ENCODE results near the gene CSNK1G2.

The CSNK1G2 gene

DNA sequence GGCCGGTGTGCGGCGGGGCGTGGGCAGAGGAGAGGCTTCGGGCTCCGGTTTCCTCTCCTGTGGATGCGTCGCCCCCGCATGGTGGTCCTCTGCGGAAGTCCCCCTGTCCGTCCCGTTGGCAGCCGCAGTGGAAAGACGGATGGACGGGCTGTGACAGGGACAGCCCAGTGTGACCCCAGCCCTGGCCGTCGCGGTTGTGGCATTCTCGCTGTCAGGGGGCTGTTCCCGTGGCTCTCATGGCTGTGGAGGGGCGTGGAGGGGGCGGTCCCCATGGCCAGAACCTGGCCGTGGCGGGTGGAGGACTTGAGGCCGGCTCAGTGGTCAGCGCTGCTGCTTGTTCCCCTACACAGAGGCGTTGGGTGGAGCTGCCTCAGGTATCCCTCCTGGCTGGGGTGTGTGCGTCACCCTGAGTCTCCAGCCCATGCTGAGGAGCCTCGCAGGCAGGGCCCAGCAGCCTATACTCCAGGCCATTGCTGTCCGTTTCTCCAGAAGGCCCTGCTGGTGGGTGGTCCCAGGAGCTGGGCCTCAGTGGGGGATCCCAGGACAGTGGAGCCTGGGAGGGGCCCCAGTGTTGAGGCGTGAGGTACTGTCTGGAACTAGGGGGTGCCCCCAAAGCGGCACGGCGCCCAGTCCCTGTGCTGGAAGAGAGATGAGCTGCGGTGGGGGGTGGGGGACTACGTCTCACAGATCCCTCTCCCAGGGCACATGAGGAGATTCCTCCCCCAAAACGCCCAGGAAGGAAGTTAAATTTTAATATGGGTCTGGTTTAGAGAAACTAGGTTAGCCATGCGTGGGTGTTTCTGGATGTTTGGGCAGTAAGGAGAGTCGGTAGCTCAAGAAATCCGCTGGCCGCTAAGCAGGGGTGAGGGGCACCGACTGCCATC lies 20.3 kb downstream of the CSNK1G2 start:
- Histone ChIP-seq H3K4me2 (ENCODE audit: low read depth, low read length) (no peak overlapping the region), H3K9me3 (replicated peaks; ENCODE audit: insufficient read depth, low read length) (no peaks in the 10 kb centered on the region), H3K9ac (ENCODE audit: low read length) (no peak overlapping the region), H3K4me3 (ENCODE audit: low read length) (no peak overlapping the region), H3K36me3 (replicated peaks; ENCODE audit: insufficient read depth, low read length) (no peaks in the 10 kb centered on the region), H4K20me1 (ENCODE audit: insufficient read depth, low read length) (no peaks in the 10 kb centered on the region), H3F3A (ENCODE audit: insufficient read depth, low read length) (no peaks in the 10 kb centered on the region), H3K27ac (ENCODE audit: low read length) (no peak overlapping the region), H3K79me2 (ENCODE audit: low read length) (peaks cover 79% of the 10 kb centered on the region), H3K9me2 (replicated peaks; ENCODE audit: insufficient read depth, low read length) (no peaks in the 10 kb centered on the region), H3K4me1 (ENCODE audit: low read length) (no peaks in the 10 kb centered on the region), H3K27me3 (replicated peaks; ENCODE audit: insufficient read depth, low read length) (no peaks in the 10 kb centered on the region), H2AFZ (ENCODE audit: low read length) (no peak overlapping the region)
- DNase-seq, result no peak
- TF ChIP-seq EZH2 (optimal IDR thresholded peaks at IDR 0.05; ENCODE audit: low read depth, low read length), result no peak
- TF ChIP-seq EZH2phosphoT487 (IDR thresholded peaks at IDR 0.05; ENCODE audit: low read length), result no peak
- TF ChIP-seq, protein P1, sequence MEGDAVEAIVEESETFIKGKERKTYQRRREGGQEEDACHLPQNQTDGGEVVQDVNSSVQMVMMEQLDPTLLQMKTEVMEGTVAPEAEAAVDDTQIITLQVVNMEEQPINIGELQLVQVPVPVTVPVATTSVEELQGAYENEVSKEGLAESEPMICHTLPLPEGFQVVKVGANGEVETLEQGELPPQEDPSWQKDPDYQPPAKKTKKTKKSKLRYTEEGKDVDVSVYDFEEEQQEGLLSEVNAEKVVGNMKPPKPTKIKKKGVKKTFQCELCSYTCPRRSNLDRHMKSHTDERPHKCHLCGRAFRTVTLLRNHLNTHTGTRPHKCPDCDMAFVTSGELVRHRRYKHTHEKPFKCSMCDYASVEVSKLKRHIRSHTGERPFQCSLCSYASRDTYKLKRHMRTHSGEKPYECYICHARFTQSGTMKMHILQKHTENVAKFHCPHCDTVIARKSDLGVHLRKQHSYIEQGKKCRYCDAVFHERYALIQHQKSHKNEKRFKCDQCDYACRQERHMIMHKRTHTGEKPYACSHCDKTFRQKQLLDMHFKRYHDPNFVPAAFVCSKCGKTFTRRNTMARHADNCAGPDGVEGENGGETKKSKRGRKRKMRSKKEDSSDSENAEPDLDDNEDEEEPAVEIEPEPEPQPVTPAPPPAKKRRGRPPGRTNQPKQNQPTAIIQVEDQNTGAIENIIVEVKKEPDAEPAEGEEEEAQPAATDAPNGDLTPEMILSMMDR (IDR thresholded peaks at IDR 0.05; ENCODE audit: low read length), result no peak

DNA sequence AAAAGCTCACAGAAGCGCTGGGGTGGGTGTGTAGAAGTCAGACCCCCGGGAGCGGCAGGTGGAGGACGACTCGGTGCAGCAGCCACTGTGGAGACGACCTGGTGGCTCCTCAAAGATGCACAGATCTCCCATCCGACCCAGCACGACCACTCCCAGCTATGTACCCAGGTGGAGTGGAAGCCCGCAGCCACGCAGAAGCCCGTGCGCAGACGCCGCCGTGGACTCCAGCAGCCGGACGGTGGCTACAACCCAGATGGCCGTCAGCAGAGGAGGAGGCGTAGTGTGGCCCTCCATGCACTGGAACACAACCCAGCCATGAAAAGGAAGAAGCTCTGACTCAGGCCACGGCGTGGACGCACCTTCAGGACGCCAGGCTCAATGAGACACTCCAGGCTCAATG lies 21.7 kb downstream of the CSNK1G2 start:
- DNase-seq, result no peak
- Histone ChIP-seq H3K9me2 (replicated peaks; ENCODE audit: insufficient read depth, low read length) (no peaks in the 10 kb centered on the region), H3K27me3 (replicated peaks; ENCODE audit: insufficient read depth, low read length) (no peaks in the 10 kb centered on the region), H3K79me2 (ENCODE audit: low read length) (peaks cover 75% of the 10 kb centered on the region), H3K9me3 (replicated peaks; ENCODE audit: insufficient read depth, low read length) (no peaks in the 10 kb centered on the region), H3K9ac (ENCODE audit: low read length) (no peak overlapping the region), H4K20me1 (ENCODE audit: insufficient read depth, low read length) (no peaks in the 10 kb centered on the region), H3K4me1 (ENCODE audit: low read length) (no peaks in the 10 kb centered on the region), H2AFZ (ENCODE audit: low read length) (no peak overlapping the region), H3K4me2 (ENCODE audit: low read depth, low read length) (no peak overlapping the region), H3F3A (ENCODE audit: insufficient read depth, low read length) (no peaks in the 10 kb centered on the region), H3K4me3 (ENCODE audit: low read length) (no peak overlapping the region), H3K36me3 (replicated peaks; ENCODE audit: insufficient read depth, low read length) (no peaks in the 10 kb centered on the region), H3K27ac (ENCODE audit: low read length) (no peak overlapping the region)
- no peak for TF ChIP-seq EZH2 (optimal IDR thresholded peaks at IDR 0.05; ENCODE audit: low read depth, low read length)
- TF ChIP-seq, protein P1 (IDR thresholded peaks at IDR 0.05; ENCODE audit: low read length), result no peak
- TF ChIP-seq EZH2phosphoT487 (IDR thresholded peaks at IDR 0.05; ENCODE audit: low read length), result no peak

DNA sequence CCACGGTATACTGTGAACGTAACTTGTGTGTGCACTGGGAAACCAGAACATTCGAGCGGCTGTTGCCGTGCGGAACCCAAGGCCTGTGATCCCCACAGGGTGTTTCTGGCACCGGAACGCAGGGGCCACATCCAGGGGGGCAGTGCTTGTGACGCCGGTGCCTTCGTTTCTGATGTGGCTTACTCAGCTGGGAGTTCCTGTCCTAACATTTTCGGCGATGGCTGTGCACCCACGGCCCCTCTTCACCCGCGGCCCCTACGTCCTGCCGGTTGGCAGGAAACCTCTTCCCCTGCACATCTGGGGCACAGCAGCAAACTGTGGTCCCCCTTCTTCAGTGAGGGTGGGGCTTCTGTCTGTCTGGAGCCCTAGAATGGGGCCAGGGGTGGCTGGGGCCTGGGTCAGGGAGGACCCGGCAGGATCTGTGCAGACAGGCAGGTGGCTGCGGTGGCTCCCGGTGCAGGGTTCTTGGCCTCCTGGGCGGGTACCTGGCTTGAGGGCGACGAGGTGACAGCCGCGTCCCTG lies 26.2 kb downstream of the CSNK1G2 start:
- Histone ChIP-seq H3K9me2 (replicated peaks; ENCODE audit: insufficient read depth, low read length) (no peaks in the 10 kb centered on the region), H3K4me1 (ENCODE audit: low read length) (no peaks in the 10 kb centered on the region), H3K4me2 (ENCODE audit: low read depth, low read length) (no peak overlapping the region), H3K4me3 (ENCODE audit: low read length) (no peak overlapping the region), H3K79me2 (ENCODE audit: low read length) (peaks cover 75% of the 10 kb centered on the region), H3F3A (ENCODE audit: insufficient read depth, low read length) (no peaks in the 10 kb centered on the region), H3K9ac (ENCODE audit: low read length) (no peak overlapping the region), H3K36me3 (replicated peaks; ENCODE audit: insufficient read depth, low read length) (0 out of 2 replicates have a peak, but pooled peaks cover 3% of the 10 kb centered on the region), H2AFZ (ENCODE audit: low read length) (no peak overlapping the region), H3K27ac (ENCODE audit: low read length) (no peak overlapping the region), H3K27me3 (replicated peaks; ENCODE audit: insufficient read depth, low read length) (no peaks in the 10 kb centered on the region), H4K20me1 (ENCODE audit: insufficient read depth, low read length) (no peaks in the 10 kb centered on the region), H3K9me3 (replicated peaks; ENCODE audit: insufficient read depth, low read length) (no peaks in the 10 kb centered on the region)
- TF ChIP-seq, protein P1 (IDR thresholded peaks at IDR 0.05; ENCODE audit: low read length), result no peak
- TF ChIP-seq EZH2 (optimal IDR thresholded peaks at IDR 0.05; ENCODE audit: low read depth, low read length), result no peak
- no peak for TF ChIP-seq EZH2phosphoT487 (IDR thresholded peaks at IDR 0.05; ENCODE audit: low read length)
- no peak for DNase-seq

Data from MM.1S (cell line).